GDM1 (cell line): ENCODE results near the gene HLF.

Source experiments
- DNase-seq: peaks from one replicate; lab custom pipeline; 2025; lab: John Stamatoyannopoulos, UW

The HLF gene

GRCh38 chr17:55354941-55355340 lies 90.2 kb downstream of the HLF start:
- no peak for DNase-seq

DNA sequence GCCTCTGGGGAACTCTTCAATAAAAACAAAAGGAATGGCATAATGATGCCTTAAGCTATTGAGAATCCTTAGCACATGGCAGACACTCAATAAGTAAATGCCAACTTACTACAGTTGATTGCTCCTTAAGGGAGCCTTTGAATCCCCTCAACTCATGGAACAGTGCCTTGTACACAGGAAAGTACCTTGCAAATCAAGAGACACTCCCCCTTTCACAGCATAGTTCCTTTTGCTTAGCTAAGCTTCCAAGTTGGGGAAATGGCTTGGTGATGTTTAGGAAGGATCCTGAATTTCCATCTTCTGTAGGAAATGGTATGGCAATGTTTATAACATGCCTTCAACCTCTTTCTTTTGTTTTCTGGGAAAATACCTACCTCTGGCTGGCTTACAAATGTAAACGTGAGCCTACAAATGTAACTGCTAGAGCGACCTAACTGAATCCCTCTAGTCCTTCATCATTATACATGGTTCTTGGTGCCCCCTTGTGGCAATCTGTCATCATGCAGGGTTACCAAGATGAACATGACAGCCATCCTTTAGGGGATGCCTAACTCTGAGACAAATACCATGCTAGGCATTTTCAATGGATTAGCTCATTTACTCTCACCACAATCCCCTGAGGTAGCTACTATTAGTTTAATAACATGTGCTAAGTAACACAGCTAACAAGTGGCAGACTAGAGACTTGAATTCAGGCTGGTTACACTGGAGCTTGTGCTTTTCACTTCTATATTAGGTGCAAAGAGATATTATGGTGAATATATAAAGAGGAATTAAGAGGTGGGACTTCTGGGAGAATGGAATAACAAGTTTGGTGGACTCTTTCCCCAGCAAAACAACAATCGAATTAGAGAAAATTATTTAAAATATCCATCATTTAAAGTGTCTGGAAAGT lies 91.9 kb downstream of the HLF start:
- peak; percentile 49 for DNase-seq

GRCh38 chr17:55360971-55361370 lies 96.2 kb downstream of the HLF start:
- DNase-seq, result no peak

DNA sequence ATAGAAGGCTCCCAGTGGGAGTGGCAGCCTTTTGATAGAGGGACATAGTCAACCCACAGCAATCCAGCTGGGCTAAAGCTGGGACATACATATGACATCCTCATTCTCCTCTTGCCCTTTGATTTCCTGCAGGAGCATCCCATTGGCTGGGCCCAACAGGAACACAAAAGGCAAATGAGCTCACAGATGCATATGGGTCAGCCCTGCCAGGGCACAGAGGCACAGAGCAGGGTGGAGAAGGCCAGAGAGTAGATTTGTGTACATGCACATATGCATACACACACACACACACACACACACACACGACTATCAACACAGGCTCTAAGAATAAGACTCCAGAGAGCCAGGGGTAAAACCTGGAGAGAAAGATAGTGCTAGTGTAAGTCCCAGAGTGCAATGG lies 98.3 kb downstream of the HLF start:
- no peak for DNase-seq

- DNase-seq, result no peak
Measured at GRCh38 chr17:55366020-55366481, 101.3 kb downstream of the HLF start.

DNA sequence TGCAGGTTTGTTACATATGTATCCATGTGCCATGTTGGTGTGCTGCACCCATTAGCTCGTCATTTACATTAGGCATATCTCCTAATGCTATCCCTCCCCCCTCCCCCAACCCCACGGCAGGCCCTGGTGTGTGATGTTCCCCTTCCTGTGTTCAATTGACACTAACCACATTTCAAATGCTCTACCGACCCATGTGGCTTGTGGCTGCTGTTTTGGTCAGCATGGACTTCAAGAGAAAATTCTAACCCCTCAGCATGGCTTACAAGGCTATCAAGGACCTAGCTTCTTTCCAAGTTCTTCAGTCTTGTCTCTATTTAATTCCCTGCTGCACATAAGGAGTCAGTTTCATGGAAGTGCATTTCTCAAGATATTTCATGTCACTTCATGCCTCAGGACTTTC lies 103.9 kb downstream of the HLF start:
- DNase-seq, result no peak
